Measurements from ENCODE around the gene MAP4K2. TPM values are rescaled to one million over a fixed set of nuclear protein-coding genes. Genes with fewer than 3 reads are reported as not detected.
"Not testable (repeated sequence)": the region's sequence is repeated elsewhere in the genome, so short reads cannot be mapped to it uniquely, and the experiment has no call there.

Gene MAP4K2
- total RNA-seq, 1 donor from 2014 or later, result 202 TPM

DNA sequence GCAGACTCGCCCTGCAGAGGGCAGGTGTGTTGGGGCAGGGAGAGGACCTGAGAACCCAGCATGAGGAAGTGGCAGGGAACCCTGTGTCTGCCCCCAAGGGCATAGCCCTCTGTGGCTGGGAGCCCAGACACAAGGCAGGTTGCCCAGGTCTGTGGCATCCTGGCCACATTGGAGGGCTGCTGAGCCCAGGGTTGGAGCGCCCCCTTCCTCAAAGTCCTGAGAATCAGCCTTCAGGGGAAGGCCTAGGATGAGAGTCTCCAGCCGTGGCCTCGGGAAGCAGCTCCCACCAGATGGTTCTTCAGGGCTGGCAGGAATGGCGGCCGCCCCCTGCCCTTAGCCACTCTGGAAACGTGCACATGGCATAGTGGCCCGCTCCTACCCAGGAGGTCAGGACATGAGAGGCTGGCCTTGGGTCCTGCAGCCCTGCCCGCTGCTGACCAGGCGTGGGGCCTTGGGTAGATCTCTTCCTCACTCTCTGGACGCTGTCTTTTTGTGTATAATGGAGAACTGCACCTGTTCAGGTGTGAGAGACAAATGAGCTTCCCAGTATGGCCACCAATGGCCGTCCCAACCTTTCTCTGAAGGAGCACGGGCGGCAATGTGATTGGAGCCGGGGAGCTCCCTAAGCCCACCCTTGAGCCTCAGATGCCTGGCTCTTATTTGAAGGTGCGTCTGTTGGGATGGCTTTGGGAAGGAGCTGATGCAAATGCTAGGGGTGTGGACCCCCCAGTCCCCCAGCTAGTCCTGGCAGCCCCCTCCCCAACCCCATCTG lies 46.0 kb upstream of the MAP4K2 start:
- Mint-ChIP-seq H3K36me3 (ENCODE audit: low read depth, unreplicated experiment) (no peaks in the 10 kb centered on the region), H3K4me1 (ENCODE audit: unreplicated experiment) (peaks cover 6% of the 10 kb centered on the region), H3K9me3 (ENCODE audit: unreplicated experiment) (no peaks in the 10 kb centered on the region), H3K27me3 (ENCODE audit: unreplicated experiment) (peaks cover 8% of the 10 kb centered on the region), H3K27ac (ENCODE audit: unreplicated experiment) (no peak overlapping the region), H3K4me3 (ENCODE audit: unreplicated experiment) (no peak overlapping the region)
- DNase-seq (ENCODE audit: low spot score), result no peak
- TF ChIP-seq, protein P1, sequence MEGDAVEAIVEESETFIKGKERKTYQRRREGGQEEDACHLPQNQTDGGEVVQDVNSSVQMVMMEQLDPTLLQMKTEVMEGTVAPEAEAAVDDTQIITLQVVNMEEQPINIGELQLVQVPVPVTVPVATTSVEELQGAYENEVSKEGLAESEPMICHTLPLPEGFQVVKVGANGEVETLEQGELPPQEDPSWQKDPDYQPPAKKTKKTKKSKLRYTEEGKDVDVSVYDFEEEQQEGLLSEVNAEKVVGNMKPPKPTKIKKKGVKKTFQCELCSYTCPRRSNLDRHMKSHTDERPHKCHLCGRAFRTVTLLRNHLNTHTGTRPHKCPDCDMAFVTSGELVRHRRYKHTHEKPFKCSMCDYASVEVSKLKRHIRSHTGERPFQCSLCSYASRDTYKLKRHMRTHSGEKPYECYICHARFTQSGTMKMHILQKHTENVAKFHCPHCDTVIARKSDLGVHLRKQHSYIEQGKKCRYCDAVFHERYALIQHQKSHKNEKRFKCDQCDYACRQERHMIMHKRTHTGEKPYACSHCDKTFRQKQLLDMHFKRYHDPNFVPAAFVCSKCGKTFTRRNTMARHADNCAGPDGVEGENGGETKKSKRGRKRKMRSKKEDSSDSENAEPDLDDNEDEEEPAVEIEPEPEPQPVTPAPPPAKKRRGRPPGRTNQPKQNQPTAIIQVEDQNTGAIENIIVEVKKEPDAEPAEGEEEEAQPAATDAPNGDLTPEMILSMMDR (IDR thresholded peaks at IDR 0.05; ENCODE audit: unreplicated experiment), result no peak

DNA sequence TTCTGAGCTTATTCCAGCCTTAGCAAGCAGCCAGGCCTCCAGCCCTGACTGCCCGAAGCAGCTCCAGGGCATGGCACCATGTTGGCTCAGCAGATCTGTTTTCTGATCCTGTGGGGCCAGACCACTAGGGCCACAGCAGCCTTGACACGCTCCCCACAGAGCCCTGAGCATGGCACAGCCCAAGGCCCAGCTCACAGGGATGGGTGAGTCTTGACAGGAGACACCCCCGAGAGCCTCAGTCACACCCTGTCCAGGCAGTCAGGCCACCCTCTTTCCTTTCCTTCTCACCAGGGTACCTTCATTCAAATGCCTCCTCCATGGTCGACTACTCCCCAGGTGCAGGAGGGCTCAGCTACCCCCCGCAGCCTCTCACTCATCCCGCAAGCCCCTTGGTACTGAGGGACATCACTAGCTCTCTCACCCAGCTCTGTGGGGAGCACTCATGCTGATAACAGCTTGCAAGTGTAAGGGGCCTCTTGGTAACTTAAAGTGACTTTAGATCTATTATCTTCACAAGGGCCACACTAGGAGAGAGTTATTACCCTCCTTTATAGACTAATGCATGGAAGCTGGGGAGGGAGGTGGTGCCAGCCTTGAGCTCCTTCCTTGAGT lies 45.3 kb upstream of the MAP4K2 start:
- Mint-ChIP-seq H3K9me3 (ENCODE audit: unreplicated experiment) (no peaks in the 10 kb centered on the region), H3K27me3 (ENCODE audit: unreplicated experiment) (peaks cover 11% of the 10 kb centered on the region), H3K27ac (ENCODE audit: unreplicated experiment) (no peak overlapping the region), H3K4me3 (ENCODE audit: unreplicated experiment) (no peak overlapping the region), H3K36me3 (ENCODE audit: low read depth, unreplicated experiment) (no peaks in the 10 kb centered on the region), H3K4me1 (ENCODE audit: unreplicated experiment) (peaks cover 9% of the 10 kb centered on the region)
- no peak for DNase-seq (ENCODE audit: low spot score)
- TF ChIP-seq, protein P1 (IDR thresholded peaks at IDR 0.05; ENCODE audit: unreplicated experiment), result no peak

DNA sequence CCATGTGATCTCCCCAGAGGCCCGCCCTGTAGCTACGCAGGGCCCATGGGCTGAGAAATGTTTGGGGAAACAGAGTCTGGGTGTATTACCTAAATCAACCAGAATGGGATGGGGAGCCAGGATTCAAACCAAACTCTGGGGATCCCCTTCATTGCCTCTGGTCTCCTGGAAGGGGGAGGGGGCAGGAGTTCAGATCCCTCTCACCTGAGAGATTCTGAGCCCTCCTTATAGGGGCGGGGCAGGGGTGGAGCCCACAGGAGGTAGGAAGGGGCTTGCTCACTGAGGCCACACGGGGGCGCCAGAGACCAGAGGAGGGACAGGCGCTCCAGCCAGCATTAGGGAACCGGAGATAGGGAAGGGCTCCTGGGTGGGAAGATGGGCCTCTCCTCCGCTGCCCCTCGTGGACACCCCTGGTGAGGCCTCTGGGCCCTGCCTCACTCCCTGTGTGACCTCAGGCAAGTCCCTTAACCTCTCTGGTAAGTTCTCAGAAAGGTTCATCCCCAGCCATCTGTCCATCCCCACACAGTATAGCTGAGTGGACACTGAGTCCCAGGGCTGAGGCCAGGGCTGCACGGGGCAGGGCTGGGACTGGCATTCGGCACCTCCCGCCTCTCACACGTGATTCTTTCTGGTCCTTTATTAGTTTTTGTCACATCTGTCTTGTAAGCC lies 44.1 kb upstream of the MAP4K2 start:
- no peaks in the 10 kb centered on the region for H3K9me3 Mint-ChIP-seq (ENCODE audit: unreplicated experiment)
- no peaks in the 10 kb centered on the region for H3K36me3 Mint-ChIP-seq (ENCODE audit: low read depth, unreplicated experiment)
- no peak overlapping the region for H3K4me3 Mint-ChIP-seq (ENCODE audit: unreplicated experiment)
- no peak overlapping the region for H3K27ac Mint-ChIP-seq (ENCODE audit: unreplicated experiment)
- peak; percentile 97 for DNase-seq (ENCODE audit: low spot score)
- TF ChIP-seq, protein P1 (IDR thresholded peaks at IDR 0.05; ENCODE audit: unreplicated experiment), result peak; percentile 92
- peaks cover 11% of the 10 kb centered on the region for H3K27me3 Mint-ChIP-seq (ENCODE audit: unreplicated experiment)
- peaks cover 9% of the 10 kb centered on the region for H3K4me1 Mint-ChIP-seq (ENCODE audit: unreplicated experiment)

DNA sequence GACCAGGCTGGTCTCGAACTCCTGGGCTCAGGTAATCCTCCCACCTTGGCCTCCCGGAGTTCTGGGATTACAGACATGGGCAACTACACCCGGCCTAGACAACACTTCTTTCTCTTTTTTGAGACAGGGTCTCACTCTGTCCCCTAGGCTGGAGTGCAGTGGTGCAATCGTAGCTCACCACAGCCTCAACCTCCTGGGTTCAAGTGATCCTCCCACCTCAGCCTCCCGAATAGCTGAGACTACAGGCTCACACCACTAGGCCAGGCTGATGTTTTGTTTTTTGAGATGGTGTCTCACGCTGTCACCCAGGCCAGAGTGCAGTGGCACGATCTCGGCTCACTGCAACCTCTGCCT lies 42.7 kb upstream of the MAP4K2 start:
- H3K4me3 Mint-ChIP-seq (ENCODE audit: unreplicated experiment); H3K36me3 Mint-ChIP-seq (ENCODE audit: low read depth, unreplicated experiment); DNase-seq (ENCODE audit: low spot score); H3K27ac Mint-ChIP-seq (ENCODE audit: unreplicated experiment); H3K9me3 Mint-ChIP-seq (ENCODE audit: unreplicated experiment); H3K4me1 Mint-ChIP-seq (ENCODE audit: unreplicated experiment): not testable (repeated sequence)
- H3K27me3 Mint-ChIP-seq (ENCODE audit: unreplicated experiment), result peaks cover 11% of the 10 kb centered on the region

DNA sequence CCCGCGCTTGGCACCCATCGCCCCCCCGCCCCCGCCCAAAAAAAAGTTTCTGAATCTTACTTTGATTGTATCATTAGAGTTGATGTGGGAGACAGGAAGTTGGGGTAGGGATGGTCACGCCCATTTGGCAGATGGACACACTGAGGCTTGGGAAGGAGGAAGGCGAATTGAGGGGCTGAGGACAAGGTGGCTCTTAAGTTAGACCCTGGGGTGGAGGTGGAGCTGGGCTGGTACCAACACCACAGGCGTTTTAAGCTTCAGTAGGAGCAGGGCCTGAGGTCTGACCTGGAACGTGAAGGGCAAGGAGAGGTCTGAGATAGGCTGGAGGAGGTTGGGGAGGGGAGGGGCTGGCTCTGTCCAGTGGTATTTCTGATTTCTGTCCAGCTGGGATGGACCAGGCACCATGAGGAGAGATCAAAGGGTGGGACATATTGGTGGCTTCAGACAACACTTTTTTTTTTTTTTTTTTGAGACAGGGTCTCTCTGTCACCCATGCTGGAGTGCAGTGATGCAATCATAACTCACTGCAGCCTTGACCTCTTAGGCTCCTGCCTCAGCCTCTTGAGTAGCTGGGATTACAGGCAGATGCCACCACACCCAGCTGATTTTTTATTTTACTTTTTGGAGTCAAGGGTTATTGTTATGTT lies 42.2 kb upstream of the MAP4K2 start:
- peaks cover 6% of the 10 kb centered on the region for H3K4me1 Mint-ChIP-seq (ENCODE audit: unreplicated experiment)
- no peaks in the 10 kb centered on the region for H3K36me3 Mint-ChIP-seq (ENCODE audit: low read depth, unreplicated experiment)
- H3K4me3 Mint-ChIP-seq (ENCODE audit: unreplicated experiment), result peak overlapping the region; percentile 72
- TF ChIP-seq, protein P1 (IDR thresholded peaks at IDR 0.05; ENCODE audit: unreplicated experiment), result no peak
- no peaks in the 10 kb centered on the region for H3K9me3 Mint-ChIP-seq (ENCODE audit: unreplicated experiment)
- no peak overlapping the region for H3K27ac Mint-ChIP-seq (ENCODE audit: unreplicated experiment)
- peaks cover 11% of the 10 kb centered on the region for H3K27me3 Mint-ChIP-seq (ENCODE audit: unreplicated experiment)
- DNase-seq (ENCODE audit: low spot score), result no peak
